ENCODE results near the gene RPS2.

Gene RPS2

DNA sequence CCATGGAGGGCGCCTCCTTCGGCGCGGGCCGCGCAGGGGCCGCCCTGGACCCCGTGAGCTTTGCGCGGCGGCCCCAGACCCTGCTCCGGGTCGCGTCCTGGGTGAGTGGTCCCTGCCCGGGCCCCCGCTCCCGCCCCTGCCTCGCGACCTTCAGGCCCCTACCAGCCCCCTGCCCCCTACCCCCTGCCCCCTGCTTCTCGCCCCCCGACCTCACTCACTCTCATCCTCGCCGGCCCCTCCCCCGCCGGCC lies 25.4 kb upstream of the RPS2 start:
- Histone ChIP-seq H3K4me1 (ENCODE audit: control insufficient read depth, insufficient read depth, low read length) (peaks cover 4% of the 10 kb centered on the region), H3K4me3 (ENCODE audit: low read depth, low read length) (peak overlapping the region; percentile 45), H3K36me3 (ENCODE audit: control insufficient read depth in 2 of 2, insufficient read depth in 1 of 2, low read length in 2 of 2) (peaks cover 0 to 22% of the 10 kb centered on the region in 2 experiments; a peak in 1 of 3 replicates), H3K9me3 (ENCODE audit: control insufficient read depth, insufficient read depth, low read depth, low read length) (no peaks in the 10 kb centered on the region), H3K27ac (ENCODE audit: extremely low read depth, low read depth, low read length) (no peak overlapping the region)
- ChIA-PET POLR2A (interaction anchor here (1.5 to 1.7 kb wide), 2 partner anchors 19 to 25 kb away, joined by 6 to 8 read pairs; partner anchors contain the start of genes RPS2 and TBL3), CTCF (interaction anchor here (0.6 to 1.6 kb wide), 2 partner anchors 14 to 131 kb away, joined by 3 to 8 read pairs; no protein-coding TSS in a partner anchor)
- TF ChIP-seq ZNF514 (tag by site-specific recombination; IDR thresholded peaks at IDR 0.05), result no peak

DNA sequence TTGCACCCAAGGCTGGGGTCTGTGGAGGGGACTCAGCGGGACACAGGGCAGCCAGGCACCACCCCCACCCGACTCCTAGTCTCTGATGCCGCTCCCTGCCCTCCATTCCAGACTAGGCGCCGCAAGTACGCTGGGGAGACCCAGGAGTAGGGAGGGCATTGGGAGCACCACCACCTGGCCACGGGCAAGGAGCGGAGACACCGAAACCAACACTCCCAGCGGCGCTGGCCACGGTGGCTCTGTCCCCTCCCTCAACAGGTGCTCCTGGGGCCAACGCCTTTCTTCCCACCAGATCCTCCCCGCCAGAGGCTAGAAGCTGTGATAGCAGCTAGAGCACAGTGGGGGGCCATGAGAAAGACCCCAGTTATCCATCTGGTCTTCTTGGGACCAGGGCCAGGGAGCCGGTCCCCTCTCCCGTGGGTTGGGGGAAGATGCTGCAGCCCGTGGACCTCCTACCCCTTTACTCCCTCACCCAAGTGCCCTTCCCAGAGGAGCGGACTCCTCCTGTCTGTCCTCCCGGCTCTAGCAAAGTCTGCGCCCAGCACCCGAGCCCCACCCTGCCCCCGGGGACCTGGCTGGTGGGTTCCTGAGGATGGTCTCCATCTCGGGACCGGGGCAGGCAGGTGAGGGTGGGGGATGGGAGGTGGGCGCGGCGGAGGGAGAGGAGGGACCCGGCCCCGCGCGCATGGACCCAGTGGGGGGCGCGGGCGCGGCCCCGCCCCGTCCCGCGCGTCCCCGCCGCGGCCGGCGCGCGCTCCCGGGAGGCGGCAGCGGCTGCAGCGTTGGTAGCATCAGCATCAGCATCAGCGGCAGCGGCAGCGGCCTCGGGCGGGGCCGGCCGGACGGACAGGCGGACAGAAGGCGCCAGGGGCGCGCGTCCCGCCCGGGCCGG lies 24.8 kb upstream of the RPS2 start, which contains the start of gene SYNGR3:
Gene SYNGR3 (plus strand): TSS at position 762 of the 892 bp plus-strand sequence. CDS start 133 bp downstream, outside the sequence.
- Histone ChIP-seq H3K36me3 (ENCODE audit: control insufficient read depth in 2 of 2, insufficient read depth in 1 of 2, low read length in 2 of 2) (peaks cover 0 to 22% of the 10 kb centered on the region in 2 experiments; a peak in 1 of 3 replicates), H3K4me3 (ENCODE audit: low read depth, low read length) (peak within 1 kb of the TSS; percentile 45), H3K27ac (ENCODE audit: extremely low read depth, low read depth, low read length) (no peak within 1 kb of the TSS; the same call in 1 of the 2 replicates), H3K4me1 (ENCODE audit: control insufficient read depth, insufficient read depth, low read length) (peaks cover 6% of the 10 kb centered on the region), H3K9me3 (ENCODE audit: control insufficient read depth, insufficient read depth, low read depth, low read length) (no peaks in the 10 kb centered on the region)
- ChIA-PET CTCF (interaction anchor here (0.6 to 0.7 kb wide), 2 partner anchors 15 to 209 kb away, joined by 3 read pairs; no protein-coding TSS in a partner anchor), POLR2A (interaction anchor here (1.5 to 6.3 kb wide), 4 partner anchors 18 to 166 kb away, joined by 6 to 46 read pairs (median 10); partner anchors contain the start of genes RPS2, TBL3 and TRAF7)
- TF ChIP-seq TRIM28 (IDR thresholded peaks at IDR 0.05; ENCODE audit: borderline replicate concordance, low read length) (no peak), SP3 (tag by site-specific recombination; IDR thresholded peaks at IDR 0.05) (peak; percentile 35; the same call in 1 of the 2 replicates), BCL11B (tag by site-specific recombination; IDR thresholded peaks at IDR 0.05; ENCODE audit: low read depth) (peak; percentile 33; the same call in 1 of the 2 replicates), ZNF37A (tag by site-specific recombination; IDR thresholded peaks at IDR 0.05) (no peak), ZNF843 (tag by site-specific recombination; IDR thresholded peaks at IDR 0.05) (no peak), ZNF221 (tag by site-specific recombination; IDR thresholded peaks at IDR 0.05; ENCODE audit: borderline replicate concordance) (no peak), ZNF660 (tag by site-specific recombination; IDR thresholded peaks at IDR 0.05) (no peak), ZNF133 (tag by site-specific recombination; IDR thresholded peaks at IDR 0.05) (no peak), ZNF776 (tag by site-specific recombination; IDR thresholded peaks at IDR 0.05; ENCODE audit: borderline replicate concordance) (no peak), MZF1 (tag by site-specific recombination; IDR thresholded peaks at IDR 0.05; ENCODE audit: borderline replicate concordance) (no peak), ZNF366 (tag by site-specific recombination; conservative IDR thresholded peaks at IDR 0.05) (peak; percentile 51; the same call in 1 of the 2 replicates), ZBTB17 (tag by site-specific recombination; IDR thresholded peaks at IDR 0.05) (peak; percentile 13; the same call in 1 of the 2 replicates), KLF10 (tag by site-specific recombination; IDR thresholded peaks at IDR 0.05) (0 out of 2 replicates have a peak, but pooled peaks have one; percentile 16), ZBTB8A (tag by site-specific recombination; IDR thresholded peaks at IDR 0.05) (0 out of 2 replicates have a peak, but pooled peaks have one; percentile 22), ZBTB7A (tag by site-specific recombination; IDR thresholded peaks at IDR 0.05; ENCODE audit: low read depth) (no peak), ZNF610 (tag by site-specific recombination; IDR thresholded peaks at IDR 0.05; ENCODE audit: borderline replicate concordance) (no peak), GLI2 (tag by site-specific recombination; IDR thresholded peaks at IDR 0.05; ENCODE audit: borderline replicate concordance, low read depth) (no peak)
- TF ChIP-seq, protein P1, sequence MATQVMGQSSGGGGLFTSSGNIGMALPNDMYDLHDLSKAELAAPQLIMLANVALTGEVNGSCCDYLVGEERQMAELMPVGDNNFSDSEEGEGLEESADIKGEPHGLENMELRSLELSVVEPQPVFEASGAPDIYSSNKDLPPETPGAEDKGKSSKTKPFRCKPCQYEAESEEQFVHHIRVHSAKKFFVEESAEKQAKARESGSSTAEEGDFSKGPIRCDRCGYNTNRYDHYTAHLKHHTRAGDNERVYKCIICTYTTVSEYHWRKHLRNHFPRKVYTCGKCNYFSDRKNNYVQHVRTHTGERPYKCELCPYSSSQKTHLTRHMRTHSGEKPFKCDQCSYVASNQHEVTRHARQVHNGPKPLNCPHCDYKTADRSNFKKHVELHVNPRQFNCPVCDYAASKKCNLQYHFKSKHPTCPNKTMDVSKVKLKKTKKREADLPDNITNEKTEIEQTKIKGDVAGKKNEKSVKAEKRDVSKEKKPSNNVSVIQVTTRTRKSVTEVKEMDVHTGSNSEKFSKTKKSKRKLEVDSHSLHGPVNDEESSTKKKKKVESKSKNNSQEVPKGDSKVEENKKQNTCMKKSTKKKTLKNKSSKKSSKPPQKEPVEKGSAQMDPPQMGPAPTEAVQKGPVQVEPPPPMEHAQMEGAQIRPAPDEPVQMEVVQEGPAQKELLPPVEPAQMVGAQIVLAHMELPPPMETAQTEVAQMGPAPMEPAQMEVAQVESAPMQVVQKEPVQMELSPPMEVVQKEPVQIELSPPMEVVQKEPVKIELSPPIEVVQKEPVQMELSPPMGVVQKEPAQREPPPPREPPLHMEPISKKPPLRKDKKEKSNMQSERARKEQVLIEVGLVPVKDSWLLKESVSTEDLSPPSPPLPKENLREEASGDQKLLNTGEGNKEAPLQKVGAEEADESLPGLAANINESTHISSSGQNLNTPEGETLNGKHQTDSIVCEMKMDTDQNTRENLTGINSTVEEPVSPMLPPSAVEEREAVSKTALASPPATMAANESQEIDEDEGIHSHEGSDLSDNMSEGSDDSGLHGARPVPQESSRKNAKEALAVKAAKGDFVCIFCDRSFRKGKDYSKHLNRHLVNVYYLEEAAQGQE (tag by site-specific recombination; IDR thresholded peaks at IDR 0.05), result peak; percentile 43; the same call in 1 of the 2 replicates
- TF ChIP-seq, protein P2, sequence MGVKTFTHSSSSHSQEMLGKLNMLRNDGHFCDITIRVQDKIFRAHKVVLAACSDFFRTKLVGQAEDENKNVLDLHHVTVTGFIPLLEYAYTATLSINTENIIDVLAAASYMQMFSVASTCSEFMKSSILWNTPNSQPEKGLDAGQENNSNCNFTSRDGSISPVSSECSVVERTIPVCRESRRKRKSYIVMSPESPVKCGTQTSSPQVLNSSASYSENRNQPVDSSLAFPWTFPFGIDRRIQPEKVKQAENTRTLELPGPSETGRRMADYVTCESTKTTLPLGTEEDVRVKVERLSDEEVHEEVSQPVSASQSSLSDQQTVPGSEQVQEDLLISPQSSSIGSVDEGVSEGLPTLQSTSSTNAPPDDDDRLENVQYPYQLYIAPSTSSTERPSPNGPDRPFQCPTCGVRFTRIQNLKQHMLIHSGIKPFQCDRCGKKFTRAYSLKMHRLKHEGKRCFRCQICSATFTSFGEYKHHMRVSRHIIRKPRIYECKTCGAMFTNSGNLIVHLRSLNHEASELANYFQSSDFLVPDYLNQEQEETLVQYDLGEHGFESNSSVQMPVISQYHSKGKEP (tag by site-specific recombination; IDR thresholded peaks at IDR 0.05), result 0 out of 2 replicates have a peak, but pooled peaks have one; percentile 33
- TF ChIP-seq, protein P3, sequence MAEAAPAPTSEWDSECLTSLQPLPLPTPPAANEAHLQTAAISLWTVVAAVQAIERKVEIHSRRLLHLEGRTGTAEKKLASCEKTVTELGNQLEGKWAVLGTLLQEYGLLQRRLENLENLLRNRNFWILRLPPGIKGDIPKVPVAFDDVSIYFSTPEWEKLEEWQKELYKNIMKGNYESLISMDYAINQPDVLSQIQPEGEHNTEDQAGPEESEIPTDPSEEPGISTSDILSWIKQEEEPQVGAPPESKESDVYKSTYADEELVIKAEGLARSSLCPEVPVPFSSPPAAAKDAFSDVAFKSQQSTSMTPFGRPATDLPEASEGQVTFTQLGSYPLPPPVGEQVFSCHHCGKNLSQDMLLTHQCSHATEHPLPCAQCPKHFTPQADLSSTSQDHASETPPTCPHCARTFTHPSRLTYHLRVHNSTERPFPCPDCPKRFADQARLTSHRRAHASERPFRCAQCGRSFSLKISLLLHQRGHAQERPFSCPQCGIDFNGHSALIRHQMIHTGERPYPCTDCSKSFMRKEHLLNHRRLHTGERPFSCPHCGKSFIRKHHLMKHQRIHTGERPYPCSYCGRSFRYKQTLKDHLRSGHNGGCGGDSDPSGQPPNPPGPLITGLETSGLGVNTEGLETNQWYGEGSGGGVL (tag by site-specific recombination; IDR thresholded peaks at IDR 0.05), result peak; percentile 31; the same call in 1 of the 2 replicates
- TF ChIP-seq, protein P4, sequence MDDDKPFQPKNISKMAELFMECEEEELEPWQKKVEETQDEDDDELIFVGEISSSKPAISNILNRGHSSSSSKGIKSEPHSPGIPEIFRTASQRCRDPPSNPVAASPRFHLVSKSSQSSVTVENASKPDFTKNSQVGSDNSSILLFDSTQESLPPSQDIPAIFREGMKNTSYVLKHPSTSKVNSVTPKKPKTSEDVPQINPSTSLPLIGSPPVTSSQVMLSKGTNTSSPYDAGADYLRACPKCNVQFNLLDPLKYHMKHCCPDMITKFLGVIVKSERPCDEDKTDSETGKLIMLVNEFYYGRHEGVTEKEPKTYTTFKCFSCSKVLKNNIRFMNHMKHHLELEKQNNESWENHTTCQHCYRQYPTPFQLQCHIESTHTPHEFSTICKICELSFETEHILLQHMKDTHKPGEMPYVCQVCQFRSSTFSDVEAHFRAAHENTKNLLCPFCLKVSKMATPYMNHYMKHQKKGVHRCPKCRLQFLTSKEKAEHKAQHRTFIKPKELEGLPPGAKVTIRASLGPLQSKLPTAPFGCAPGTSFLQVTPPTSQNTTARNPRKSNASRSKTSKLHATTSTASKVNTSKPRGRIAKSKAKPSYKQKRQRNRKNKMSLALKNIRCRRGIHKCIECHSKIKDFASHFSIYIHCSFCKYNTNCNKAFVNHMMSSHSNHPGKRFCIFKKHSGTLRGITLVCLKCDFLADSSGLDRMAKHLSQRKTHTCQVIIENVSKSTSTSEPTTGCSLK (tag by site-specific recombination; IDR thresholded peaks at IDR 0.05), result no peak
